ENCODE data around the gene NPM3. TPM values are rescaled to one million over a fixed set of nuclear protein-coding genes. Genes with fewer than 3 reads are reported as not detected.

Gene NPM3
- total and polyA plus RNA-seq, 2 of the 13 experiments (the other 11 are each of a cell fraction or from before 2014, with no cell fraction given): 47.6 to 129 TPM

DNA sequence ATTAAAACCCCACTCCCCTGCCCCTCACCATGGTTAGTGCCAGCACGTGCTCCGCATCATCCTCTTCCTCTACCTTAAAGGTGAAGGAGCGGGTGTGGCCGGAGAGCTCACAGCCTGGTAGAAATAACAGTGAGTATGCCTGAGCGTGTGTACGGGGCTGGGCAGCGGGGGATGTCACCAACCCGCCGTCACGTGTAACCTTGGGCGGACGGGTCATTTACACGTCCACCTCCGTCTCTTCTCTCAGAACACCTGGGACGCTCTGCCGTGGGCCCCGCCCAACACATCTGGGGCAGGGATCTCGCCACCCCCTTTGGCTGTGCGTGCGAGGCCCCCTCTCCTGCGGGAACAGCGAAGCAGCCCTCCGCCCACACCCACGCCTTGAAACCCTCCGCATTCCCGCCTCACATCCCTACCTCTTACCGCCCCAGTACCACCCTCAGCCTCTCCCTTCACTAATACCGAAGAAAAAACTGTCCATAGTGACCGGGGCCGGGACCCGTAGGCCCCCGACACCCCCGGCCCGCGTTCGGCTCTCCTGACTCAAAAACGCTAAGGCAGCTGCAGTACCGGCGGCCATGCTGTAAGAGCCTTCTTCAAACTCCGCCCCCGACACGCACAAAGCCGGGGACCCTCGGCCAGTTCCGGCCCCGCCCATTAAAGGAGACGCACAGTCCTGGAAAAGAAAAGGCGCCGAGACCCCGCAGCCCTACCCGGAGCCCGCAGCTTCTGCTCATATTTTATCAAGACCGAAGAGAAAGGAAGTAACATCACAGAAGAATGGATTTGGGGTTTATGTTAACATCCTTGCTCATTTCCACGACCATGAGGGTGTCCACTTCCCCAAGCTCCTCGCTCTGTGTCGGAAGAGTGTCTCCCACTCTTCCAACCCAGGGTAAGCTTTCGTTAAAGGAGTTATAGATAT, at the start of gene NPM3 (continued):
- TF ChIP-seq NONO (IDR thresholded peaks at IDR 0.05) (no peak), NONO (CRISPR knock-in tag; conservative IDR thresholded peaks at IDR 0.05) (0 out of 2 replicates have a peak, but pooled peaks have one; percentile 53), ZNF644 (CRISPR knock-in tag; IDR thresholded peaks at IDR 0.05; ENCODE audit: low read depth) (no peak), ZNF83 (CRISPR knock-in tag; IDR thresholded peaks at IDR 0.05; ENCODE audit: borderline replicate concordance) (peak; percentile 32; the same call in 1 of the 2 replicates), ZNF260 (CRISPR knock-in tag; IDR thresholded peaks at IDR 0.05; ENCODE audit: borderline replicate concordance, low read depth) (no peak), NFE2L1 (CRISPR knock-in tag; IDR thresholded peaks at IDR 0.05; ENCODE audit: borderline replicate concordance) (no peak), ZNF724P (CRISPR knock-in tag; IDR thresholded peaks at IDR 0.05; ENCODE audit: borderline replicate concordance) (no peak), CHCHD3 (CRISPR knock-in tag; IDR thresholded peaks at IDR 0.05) (no peak), KLF9 (CRISPR knock-in tag; IDR thresholded peaks at IDR 0.05; ENCODE audit: low read depth) (0 out of 2 replicates have a peak, but pooled peaks have one; percentile 51), IRF2 (CRISPR knock-in tag; IDR thresholded peaks at IDR 0.05) (peak; percentile 65; the same call in 1 of the 2 replicates), SMAD9 (CRISPR knock-in tag; IDR thresholded peaks at IDR 0.05) (no peak), TEAD3 (CRISPR knock-in tag; optimal IDR thresholded peaks at IDR 0.05; ENCODE audit: borderline replicate concordance) (peak; percentile 39), U2AF1 (optimal IDR thresholded peaks at IDR 0.05; ENCODE audit: low read depth, low read length) (no peak), FOXM1 (CRISPR knock-in tag; IDR thresholded peaks at IDR 0.05) (no peak), RBFOX2 (IDR thresholded peaks at IDR 0.05; ENCODE audit: low read depth, low read length) (peak; percentile 64), ZNF672 (CRISPR knock-in tag; IDR thresholded peaks at IDR 0.05) (no peak), POLR2A (IDR thresholded peaks at IDR 0.05; ENCODE audit: insufficient read depth in 1 of 2, low read depth in 2 of 2, low read length in 2 of 2) (peak in 1 of 2 experiments; percentile 72), HNRNPLL (IDR thresholded peaks at IDR 0.05; ENCODE audit: low read depth, low read length, poor library complexity, severe bottlenecking) (peak; percentile 47), RFX1 (IDR thresholded peaks at IDR 0.05) (no peak), RBM39 (IDR thresholded peaks at IDR 0.05; ENCODE audit: low read depth, low read length, poor library complexity, severe bottlenecking) (no peak), TBP (CRISPR knock-in tag; IDR thresholded peaks at IDR 0.05) (no peak)
- TF ChIP-seq, protein P1, sequence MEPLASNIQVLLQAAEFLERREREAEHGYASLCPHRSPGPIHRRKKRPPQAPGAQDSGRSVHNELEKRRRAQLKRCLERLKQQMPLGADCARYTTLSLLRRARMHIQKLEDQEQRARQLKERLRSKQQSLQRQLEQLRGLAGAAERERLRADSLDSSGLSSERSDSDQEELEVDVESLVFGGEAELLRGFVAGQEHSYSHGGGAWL (CRISPR knock-in tag; IDR thresholded peaks at IDR 0.05): 0 out of 2 replicates have a peak, but pooled peaks have one; percentile 54
- TF ChIP-seq, protein P2, sequence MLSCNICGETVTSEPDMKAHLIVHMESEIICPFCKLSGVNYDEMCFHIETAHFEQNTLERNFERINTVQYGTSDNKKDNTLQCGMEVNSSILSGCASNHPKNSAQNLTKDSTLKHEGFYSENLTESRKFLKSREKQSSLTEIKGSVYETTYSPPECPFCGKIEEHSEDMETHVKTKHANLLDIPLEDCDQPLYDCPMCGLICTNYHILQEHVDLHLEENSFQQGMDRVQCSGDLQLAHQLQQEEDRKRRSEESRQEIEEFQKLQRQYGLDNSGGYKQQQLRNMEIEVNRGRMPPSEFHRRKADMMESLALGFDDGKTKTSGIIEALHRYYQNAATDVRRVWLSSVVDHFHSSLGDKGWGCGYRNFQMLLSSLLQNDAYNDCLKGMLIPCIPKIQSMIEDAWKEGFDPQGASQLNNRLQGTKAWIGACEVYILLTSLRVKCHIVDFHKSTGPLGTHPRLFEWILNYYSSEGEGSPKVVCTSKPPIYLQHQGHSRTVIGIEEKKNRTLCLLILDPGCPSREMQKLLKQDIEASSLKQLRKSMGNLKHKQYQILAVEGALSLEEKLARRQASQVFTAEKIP (CRISPR knock-in tag; IDR thresholded peaks at IDR 0.05; ENCODE audit: borderline replicate concordance): no peak
- TF ChIP-seq, protein P3, sequence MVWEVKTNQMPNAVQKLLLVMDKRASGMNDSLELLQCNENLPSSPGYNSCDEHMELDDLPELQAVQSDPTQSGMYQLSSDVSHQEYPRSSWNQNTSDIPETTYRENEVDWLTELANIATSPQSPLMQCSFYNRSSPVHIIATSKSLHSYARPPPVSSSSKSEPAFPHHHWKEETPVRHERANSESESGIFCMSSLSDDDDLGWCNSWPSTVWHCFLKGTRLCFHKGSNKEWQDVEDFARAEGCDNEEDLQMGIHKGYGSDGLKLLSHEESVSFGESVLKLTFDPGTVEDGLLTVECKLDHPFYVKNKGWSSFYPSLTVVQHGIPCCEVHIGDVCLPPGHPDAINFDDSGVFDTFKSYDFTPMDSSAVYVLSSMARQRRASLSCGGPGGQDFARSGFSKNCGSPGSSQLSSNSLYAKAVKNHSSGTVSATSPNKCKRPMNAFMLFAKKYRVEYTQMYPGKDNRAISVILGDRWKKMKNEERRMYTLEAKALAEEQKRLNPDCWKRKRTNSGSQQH (CRISPR knock-in tag; IDR thresholded peaks at IDR 0.05; ENCODE audit: low read depth): 0 out of 2 replicates have a peak, but pooled peaks have one; percentile 23
- TF ChIP-seq, protein P4, sequence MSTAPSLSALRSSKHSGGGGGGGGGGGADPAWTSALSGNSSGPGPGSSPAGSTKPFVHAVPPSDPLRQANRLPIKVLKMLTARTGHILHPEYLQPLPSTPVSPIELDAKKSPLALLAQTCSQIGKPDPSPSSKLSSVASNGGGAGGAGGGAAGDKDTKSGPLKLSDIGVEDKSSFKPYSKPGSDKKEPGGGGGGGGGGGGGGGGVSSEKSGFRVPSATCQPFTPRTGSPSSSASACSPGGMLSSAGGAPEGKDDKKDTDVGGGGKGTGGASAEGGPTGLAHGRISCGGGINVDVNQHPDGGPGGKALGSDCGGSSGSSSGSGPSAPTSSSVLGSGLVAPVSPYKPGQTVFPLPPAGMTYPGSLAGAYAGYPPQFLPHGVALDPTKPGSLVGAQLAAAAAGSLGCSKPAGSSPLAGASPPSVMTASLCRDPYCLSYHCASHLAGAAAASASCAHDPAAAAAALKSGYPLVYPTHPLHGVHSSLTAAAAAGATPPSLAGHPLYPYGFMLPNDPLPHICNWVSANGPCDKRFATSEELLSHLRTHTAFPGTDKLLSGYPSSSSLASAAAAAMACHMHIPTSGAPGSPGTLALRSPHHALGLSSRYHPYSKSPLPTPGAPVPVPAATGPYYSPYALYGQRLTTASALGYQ (CRISPR knock-in tag; IDR thresholded peaks at IDR 0.05): 0 out of 2 replicates have a peak, but pooled peaks have one; percentile 11

Measured in HepG2 (cell line).